Measurements from ENCODE around the gene UGT1A10.

DNA sequence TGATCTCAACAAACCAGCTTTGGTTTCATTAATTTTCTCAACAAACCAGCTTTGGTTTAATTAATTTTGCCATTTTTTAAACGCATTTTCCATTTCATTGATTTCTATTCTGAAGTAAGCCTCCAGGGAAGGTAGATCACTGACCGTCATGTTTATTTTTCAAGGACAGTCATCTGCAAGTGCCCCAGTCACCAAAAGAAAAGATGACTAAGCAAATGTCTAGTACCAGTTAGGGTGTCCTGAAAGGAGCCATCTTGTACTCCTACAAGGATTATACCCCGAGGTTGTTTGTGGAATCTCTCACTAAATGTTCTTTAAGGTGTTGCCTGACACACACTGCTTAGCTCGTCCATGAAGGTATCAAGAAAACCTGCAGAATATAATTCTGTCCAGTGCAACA, 25.0 kb upstream of the UGT1A10 start:
- TF ChIP-seq, protein P1, sequence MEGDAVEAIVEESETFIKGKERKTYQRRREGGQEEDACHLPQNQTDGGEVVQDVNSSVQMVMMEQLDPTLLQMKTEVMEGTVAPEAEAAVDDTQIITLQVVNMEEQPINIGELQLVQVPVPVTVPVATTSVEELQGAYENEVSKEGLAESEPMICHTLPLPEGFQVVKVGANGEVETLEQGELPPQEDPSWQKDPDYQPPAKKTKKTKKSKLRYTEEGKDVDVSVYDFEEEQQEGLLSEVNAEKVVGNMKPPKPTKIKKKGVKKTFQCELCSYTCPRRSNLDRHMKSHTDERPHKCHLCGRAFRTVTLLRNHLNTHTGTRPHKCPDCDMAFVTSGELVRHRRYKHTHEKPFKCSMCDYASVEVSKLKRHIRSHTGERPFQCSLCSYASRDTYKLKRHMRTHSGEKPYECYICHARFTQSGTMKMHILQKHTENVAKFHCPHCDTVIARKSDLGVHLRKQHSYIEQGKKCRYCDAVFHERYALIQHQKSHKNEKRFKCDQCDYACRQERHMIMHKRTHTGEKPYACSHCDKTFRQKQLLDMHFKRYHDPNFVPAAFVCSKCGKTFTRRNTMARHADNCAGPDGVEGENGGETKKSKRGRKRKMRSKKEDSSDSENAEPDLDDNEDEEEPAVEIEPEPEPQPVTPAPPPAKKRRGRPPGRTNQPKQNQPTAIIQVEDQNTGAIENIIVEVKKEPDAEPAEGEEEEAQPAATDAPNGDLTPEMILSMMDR (conservative IDR thresholded peaks at IDR 0.05; ENCODE audit: low read depth, low read length): no peak
- TF ChIP-seq EZH2 (IDR thresholded peaks at IDR 0.05; ENCODE audit: borderline replicate concordance, low read depth, low read length, poor library complexity, severe bottlenecking): no peak
